H1 (cell line): ENCODE measurements around the gene PECR. TPM values are rescaled to one million over a fixed set of nuclear protein-coding genes. Genes with fewer than 3 reads are reported as not detected.

Experiments used
- BCL11A ChIP-seq, 2 experiments: IDR thresholded peaks; one replicate each; pipeline ENCODE4 v1.6.1; 2011; ENCODE audit warnings: low read depth in 2 of 2, low read length in 2 of 2, mild to moderate bottlenecking in 2 of 2
- FOSL1 ChIP-seq: IDR thresholded peaks from 2 replicates; pipeline ENCODE4 v1.6.1; 2011; ENCODE audit warnings: mild to moderate bottlenecking, low read depth, low read length, moderate library complexity; ENCODE audit not compliant: insufficient read depth
- TEAD4 ChIP-seq: IDR thresholded peaks from 2 replicates; pipeline ENCODE4 v1.6.1; 2012; ENCODE audit warnings: low read depth, low read length, inconsistent platforms, mixed read lengths
- polyA plus RNA-seq, 7 experiments: library from polyadenylated mRNA; depleted of rRNA in 3 of 7; stranded (reverse) in 5 of 7; unstranded in 2 of 7; fragments of >200 nt in 5 of 7; fragments of 200-250 nt in 2 of 7; gene quantifications; 1 replicate in 5 of 7; 2 replicates in 1 of 7; 4 replicates in 1 of 7; pipeline versions ENCODE4 v1.2.1 to v1.2.3, GENCODE V29; 2011 to 2013; ENCODE audit warnings: missing spikeins in 2 of 7, mixed read lengths in 2 of 7
- total RNA-seq: library from RNA; stranded (reverse); fragmentation: NEBNext Ultra II Directional; extraction: Animal tissue kit (Norgen Biotek cat#: 25700); gene quantifications from 2 replicates; pipeline ENCODE4 v1.2.1, GENCODE V29; 2021

The PECR gene
- total and polyA plus RNA-seq, 2 of the 8 experiments (the other 6 are each of a cell fraction or from before 2014, with no cell fraction given), result 15.9 to 19.2 TPM

GRCh38 chr2:216119146-216119545, 37.5 kb upstream of the PECR start (continued):
- TF ChIP-seq TEAD4 (no peak), FOSL1 (no peak), BCL11A (IDR thresholded peaks at IDR 0.05; ENCODE audit: low read depth in 2 of 2, low read length in 2 of 2) (no peak)
- TF ChIP-seq, all 59 proteins: peak for 0
